Psoas muscle (tissue), 8 donors: ENCODE data around the gene BMP6. TPM values are rescaled to one million over a fixed set of nuclear protein-coding genes. Genes with fewer than 3 reads are reported as not detected.

ENCODE experiments used
- ATAC-seq, 4 donors: fragments of 200-7000 bp; cut with Tn5 transposase; one replicate each; pipeline ENCODE4 v1.9.1; 2020; ENCODE audit warnings: moderate library complexity in 3 of 4, mild to moderate bottlenecking in 2 of 4
- DNase-seq, 2 donors: peaks; one replicate each; pipeline ENCODE4 v3.0.0-alpha.2; 2020
- H3K27ac ChIP-seq: fragments of 200-600 bp; one replicate; pipeline ENCODE4 v1.8.0; 2022
- H3K27me3 ChIP-seq, 3 donors: fragments of 200-600 bp in 1 of 3; one replicate each; pipeline versions ENCODE4 v1.6.1 to v1.8.0; 2013 to 2022; ENCODE audit warnings: low read length in 2 of 3, mild to moderate bottlenecking in 2 of 3, moderate library complexity in 1 of 3; ENCODE audit not compliant: insufficient read depth in 3 of 3
- H3K36me3 ChIP-seq, 2 donors: fragments of 200-600 bp in 1 of 2; one replicate each; pipeline versions ENCODE4 v1.6.1 to v1.8.0; 2013 to 2022; ENCODE audit warnings: low read depth in 1 of 2, mild to moderate bottlenecking in 1 of 2, moderate library complexity in 1 of 2; ENCODE audit not compliant: insufficient read depth in 1 of 2
- H3K4me1 ChIP-seq: fragments of 200-600 bp; one replicate; pipeline ENCODE4 v1.8.0; 2022
- H3K4me3 ChIP-seq: fragments of 200-600 bp; one replicate; pipeline ENCODE4 v1.8.0; 2022; ENCODE audit warnings: mild to moderate bottlenecking
- H3K9me3 ChIP-seq: fragments of 200-600 bp; one replicate; pipeline ENCODE4 v1.8.0; 2022
- WGBS, 3 donors: extraction: QIAGEN DNeasy Blood & Tissue Kit; methylation state at CpG; one replicate each; pipeline versions ENCODE4 v1.1.6 to v1.1.7; 2013; 5-methylcytosine and 5-hydroxymethylcytosine counted together
- intact Hi-C, 2 donors: fragments of 100-400 bp; cut with DNase I; formaldehyde crosslinking; loops; one replicate each; pipeline versions ENCODE4 v1.11.0 to v1.14.2; 2022
- polyA plus RNA-seq, 3 donors: library from polyadenylated mRNA; stranded (reverse); fragments of 200-250 nt; gene quantifications; one replicate each; pipeline ENCODE4 v1.2.3, GENCODE V29; 2013
- total RNA-seq, 4 donors: library from RNA; stranded (reverse); fragmentation: NEBNext Ultra II Directional in 2 of 4; extraction: Animal tissue kit (Norgen Biotek cat#: 25700) in 2 of 4; gene quantifications; one replicate each; pipeline versions ENCODE4 v1.2.1 to v1.2.4, GENCODE V29; 2021 to 2023
- TF ChIP-seq, protein P1 (sequence below): fragments of 200-600 bp; IDR thresholded peaks from one replicate; pipeline ENCODE4 v1.8.0; 2022; ENCODE audit warnings: antibody characterized with exemption
- donor health status: healthy with polysubstance abuse.
- donor health status: DM: no; HTN: no; CAD: no; lungs with moderate emphysema.
- donor health status: Bipolar disorder and iron deficiency.
- donor health status: healthy.
- donor health status: DM: yes; HTN: yes; CAD: no.
- donor health status: DM: no; HTN: no; CAD: no.
- donor health status: DM: no; HTN: no; CAD: no.
- donor health status: DM: yes; HTN: yes; CAD: no.

Gene BMP6
- total and polyA plus RNA-seq, 7 donors, result 0.96 to 4.9 (median 3.4) TPM

DNA sequence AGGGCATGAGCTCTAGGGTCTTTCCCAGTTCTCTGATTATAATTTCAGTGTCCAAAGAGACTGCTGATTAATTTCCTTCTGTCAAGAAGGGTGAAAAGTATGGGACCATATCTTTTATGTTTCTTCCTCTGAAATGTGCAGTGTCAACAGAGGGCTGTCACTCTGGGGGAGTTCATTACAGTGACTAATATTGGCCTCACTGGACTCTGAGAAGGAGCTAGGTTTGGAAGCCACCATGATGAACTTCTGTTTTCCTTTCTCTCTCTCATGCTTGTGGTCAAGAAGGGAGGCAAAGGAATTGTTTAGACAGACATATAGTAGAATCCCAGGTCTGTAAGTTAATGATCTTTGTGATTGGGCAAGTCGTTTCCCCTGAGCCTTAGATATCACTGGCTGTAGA is 41.8 kb upstream of the BMP6 start:
- Histone ChIP-seq H3K9me3 (no peaks in the 10 kb centered on the region), H3K4me1 (no peaks in the 10 kb centered on the region), H3K27ac (no peak overlapping the region), H3K4me3 (no peak overlapping the region), H3K36me3 (no peaks in the 10 kb centered on the region), H3K27me3 (peaks cover 0 to 2% (median 0%) of the 10 kb centered on the region in 3 donors)
- DNase-seq, result no peak
- TF ChIP-seq, protein P1, sequence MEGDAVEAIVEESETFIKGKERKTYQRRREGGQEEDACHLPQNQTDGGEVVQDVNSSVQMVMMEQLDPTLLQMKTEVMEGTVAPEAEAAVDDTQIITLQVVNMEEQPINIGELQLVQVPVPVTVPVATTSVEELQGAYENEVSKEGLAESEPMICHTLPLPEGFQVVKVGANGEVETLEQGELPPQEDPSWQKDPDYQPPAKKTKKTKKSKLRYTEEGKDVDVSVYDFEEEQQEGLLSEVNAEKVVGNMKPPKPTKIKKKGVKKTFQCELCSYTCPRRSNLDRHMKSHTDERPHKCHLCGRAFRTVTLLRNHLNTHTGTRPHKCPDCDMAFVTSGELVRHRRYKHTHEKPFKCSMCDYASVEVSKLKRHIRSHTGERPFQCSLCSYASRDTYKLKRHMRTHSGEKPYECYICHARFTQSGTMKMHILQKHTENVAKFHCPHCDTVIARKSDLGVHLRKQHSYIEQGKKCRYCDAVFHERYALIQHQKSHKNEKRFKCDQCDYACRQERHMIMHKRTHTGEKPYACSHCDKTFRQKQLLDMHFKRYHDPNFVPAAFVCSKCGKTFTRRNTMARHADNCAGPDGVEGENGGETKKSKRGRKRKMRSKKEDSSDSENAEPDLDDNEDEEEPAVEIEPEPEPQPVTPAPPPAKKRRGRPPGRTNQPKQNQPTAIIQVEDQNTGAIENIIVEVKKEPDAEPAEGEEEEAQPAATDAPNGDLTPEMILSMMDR, result no peak
- ATAC-seq, result no peak
- intact Hi-C loops, result no loop called here
- 60 to 72% (median 67%) methylated on average over 1 of the region's 1 CpG for WGBS, 3 donors

DNA sequence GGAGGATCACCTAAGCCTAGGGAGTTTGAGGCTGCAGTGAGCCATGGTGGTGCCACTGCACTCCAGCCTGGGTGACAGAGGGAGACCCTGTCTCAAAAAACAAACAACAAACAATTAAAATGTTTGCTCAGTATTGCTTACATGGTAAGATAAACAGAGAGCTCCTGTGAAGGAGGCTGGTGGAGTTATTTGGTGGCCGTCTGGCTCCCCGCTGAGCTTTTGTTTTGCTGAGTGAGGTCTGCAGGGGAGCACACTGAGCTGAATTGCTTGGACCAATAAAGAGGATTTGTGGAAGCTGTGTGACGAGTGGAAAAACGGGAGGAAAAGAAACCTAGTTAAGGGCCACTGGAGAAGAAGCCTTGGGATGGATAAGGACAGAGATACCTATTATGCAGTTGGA is 41.1 kb upstream of the BMP6 start:
- whole genome bisulfite sequencing, 3 donors, result 65 to 72% (median 68%) methylated on average over 4 of the region's 4 CpGs
- Histone ChIP-seq H3K36me3 (no peaks in the 10 kb centered on the region), H3K27me3 (peaks cover 0 to 2% (median under 1%) of the 10 kb centered on the region in 3 donors), H3K4me1 (no peaks in the 10 kb centered on the region), H3K27ac (no peak overlapping the region), H3K9me3 (no peaks in the 10 kb centered on the region), H3K4me3 (no peak overlapping the region)
- ATAC-seq (no peak), DNase-seq (no peak)
- TF ChIP-seq, protein P1, result no peak
- intact Hi-C loops, result no loop called here

DNA sequence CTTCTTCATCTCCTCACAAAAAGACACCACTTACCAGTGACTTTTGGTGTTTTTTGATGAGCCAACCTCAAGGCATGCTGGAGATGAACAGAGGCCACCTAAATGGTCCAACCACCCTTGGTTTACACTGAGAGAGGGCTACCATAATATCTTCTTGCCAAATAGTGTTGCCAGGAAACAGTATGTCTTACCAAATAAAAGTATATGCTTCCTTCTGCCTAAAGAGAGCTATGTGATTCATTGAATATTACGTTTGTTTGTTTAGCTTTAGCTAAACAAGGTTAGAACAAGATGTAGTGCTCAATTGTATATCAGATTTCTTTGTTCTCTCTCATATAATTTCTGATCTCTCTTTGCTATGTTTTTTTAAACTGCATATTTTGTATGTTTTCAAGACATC is 40.6 kb upstream of the BMP6 start:
- Histone ChIP-seq H3K9me3 (no peaks in the 10 kb centered on the region), H3K27ac (no peak overlapping the region), H3K27me3 (peaks cover 0 to 5% (median 2%) of the 10 kb centered on the region in 3 donors), H3K4me3 (no peak overlapping the region), H3K36me3 (no peaks in the 10 kb centered on the region), H3K4me1 (no peaks in the 10 kb centered on the region)
- ATAC-seq (no peak), DNase-seq (no peak)
- intact Hi-C loops, result no loop called here
- WGBS, 3 donors, result 68 to 77% (median 76%) methylated on average over 1 of the region's 1 CpG
- TF ChIP-seq, protein P1, result no peak

DNA sequence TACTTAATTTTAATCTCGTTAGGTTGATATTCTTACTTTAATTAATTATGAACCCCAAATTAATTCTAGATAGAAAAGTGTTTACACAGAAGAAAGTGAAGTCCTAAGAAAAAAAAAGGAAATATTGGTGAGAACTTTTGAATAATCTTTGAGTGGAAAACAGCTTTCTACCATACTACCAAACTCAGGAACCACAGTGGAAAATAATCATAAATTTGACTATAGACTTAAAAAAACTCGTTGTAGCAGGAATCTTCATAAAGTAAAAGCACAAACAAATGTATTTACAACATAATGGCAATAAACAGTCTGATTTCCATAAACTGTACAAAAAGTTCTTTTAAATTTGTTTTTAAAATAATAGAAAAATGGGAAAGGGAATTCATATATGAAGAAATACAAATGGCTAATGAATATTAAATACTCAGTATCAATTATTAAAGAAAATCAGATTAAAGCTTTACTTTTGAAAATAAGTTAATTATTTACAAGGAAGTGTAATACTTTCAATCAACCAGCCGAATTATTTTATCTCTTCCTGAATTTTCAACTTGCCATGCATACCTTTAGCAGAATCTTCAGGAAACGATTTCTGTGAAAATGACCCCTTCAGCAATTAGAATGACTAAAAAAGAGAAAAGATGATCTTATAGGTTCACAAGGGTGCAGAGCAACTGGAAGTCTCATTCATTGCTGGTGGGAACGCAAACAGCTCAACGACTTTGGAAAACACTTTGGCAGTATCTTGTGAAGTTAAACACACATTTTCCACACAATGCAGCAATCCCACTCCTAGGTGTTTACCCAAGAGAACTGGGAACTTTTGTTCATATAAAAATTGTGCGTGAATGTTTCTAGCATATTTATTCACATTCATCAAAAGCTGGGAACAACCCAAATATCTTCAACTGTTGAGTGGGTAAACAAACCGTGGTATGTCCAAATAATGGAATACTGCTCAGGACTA is 38.5 kb upstream of the BMP6 start:
- no peak for ATAC-seq
- Histone ChIP-seq H3K27me3 (peaks cover 0 to 13% (median 0%) of the 10 kb centered on the region in 3 donors), H3K36me3 (no peaks in the 10 kb centered on the region), H3K27ac (no peak overlapping the region), H3K4me3 (no peak overlapping the region), H3K9me3 (no peaks in the 10 kb centered on the region), H3K4me1 (no peaks in the 10 kb centered on the region)
- WGBS, 3 donors, result 82 to 84% (median 82%) methylated on average over 8 of the region's 8 CpGs
- intact Hi-C loops, result no loop called here
- DNase-seq, result no peak
- TF ChIP-seq, protein P1, result no peak
